IMR-90 (cell line): Measurements from ENCODE around the gene ABHD3. TPM values are rescaled to one million over a fixed set of nuclear protein-coding genes. Genes with fewer than 3 reads are reported as not detected.

Experiments
- ATAC-seq: fragments of 200-7000 bp; cut with Tn5 transposase; 2 replicates; pipeline ENCODE4 v1.9.1; 2020; ENCODE audit warnings: low read depth, mild to moderate bottlenecking, moderate library complexity
- BruUV-seq: library from RNA; stranded (reverse); fragments of 400-500 nt; replicated peaks from 2 replicates; lab custom pipeline; 2021; lab: Mats Ljungman, UMichigan
- CTCF ChIA-PET: fragments of 300-600 bp; formaldehyde crosslinking; extraction: SDS; loops from one replicate; lab custom pipeline; 2021; ENCODE audit warnings: antibody characterized with exemption; lab: Yijun Ruan, JAX
- POLR2A ChIA-PET: fragments of 300-600 bp; sonication (Branson Sonifier 250); formaldehyde crosslinking; loops from one replicate; lab custom pipeline; 2022; ENCODE audit warnings: antibody characterized with exemption; ENCODE audit not compliant: unreplicated experiment; lab: Charles Lee
- DNase-seq: peaks from one replicate; pipeline ENCODE4 v3.0.0; 2013
- H2AFZ ChIP-seq: replicated peaks from 2 replicates; pipeline ENCODE3; 2013; ENCODE audit warnings: low read length, mild to moderate bottlenecking; ENCODE audit not compliant: poor library complexity
- H2AK5ac ChIP-seq: 2 replicates; pipeline ENCODE4 v1.6.1; 2013; ENCODE audit warnings: low read depth, low read length, inconsistent platforms
- H2AK9ac ChIP-seq: replicated peaks from 2 replicates; pipeline ENCODE3; 2013; ENCODE audit warnings: mild to moderate bottlenecking, low read depth, low read length, moderate library complexity; ENCODE audit not compliant: poor library complexity
- H2BK120ac ChIP-seq: 2 replicates; pipeline ENCODE4 v1.6.1; 2013; ENCODE audit warnings: low read depth, low read length, inconsistent platforms
- H2BK15ac ChIP-seq: 3 replicates; pipeline ENCODE4 v1.6.1; 2013; ENCODE audit warnings: low read depth, low read length, inconsistent platforms
- H2BK20ac ChIP-seq: 2 replicates; pipeline ENCODE4 v1.6.1; 2013; ENCODE audit warnings: low read depth, mild to moderate bottlenecking, inconsistent platforms, low read length, moderate library complexity
- H2BK5ac ChIP-seq: 2 replicates; pipeline ENCODE4 v1.6.1; 2013; ENCODE audit warnings: mild to moderate bottlenecking, low read depth, low read length, inconsistent platforms; ENCODE audit not compliant: poor library complexity, severe bottlenecking
- H3K14ac ChIP-seq: replicated peaks from 2 replicates; pipeline ENCODE4 v1.6.1; 2013; ENCODE audit warnings: low read depth, low read length, inconsistent platforms
- H3K18ac ChIP-seq: 2 replicates; pipeline ENCODE4 v1.6.1; 2013; ENCODE audit warnings: low read depth, low read length, control low read depth
- H3K23ac ChIP-seq: 2 replicates; pipeline ENCODE4 v1.6.1; 2013; ENCODE audit warnings: low read depth, low read length, inconsistent platforms
- H3K27ac ChIP-seq: 2 replicates; pipeline ENCODE4 v1.5.1; 2013; ENCODE audit warnings: mild to moderate bottlenecking, control low read depth, low read length; ENCODE audit not compliant: insufficient read depth
- H3K27me3 ChIP-seq: 2 replicates; pipeline ENCODE4 v1.6.1; 2013; ENCODE audit warnings: low read length; ENCODE audit not compliant: control insufficient read depth, insufficient read depth
- H3K36me3 ChIP-seq: 2 replicates; pipeline ENCODE4 v1.6.1; 2013; ENCODE audit warnings: low read length, mixed read lengths; ENCODE audit not compliant: control insufficient read depth, insufficient read depth
- H3K4ac ChIP-seq: 2 replicates; pipeline ENCODE4 v1.6.1; 2013; ENCODE audit warnings: low read depth, low read length, inconsistent platforms
- H3K4me1 ChIP-seq: 2 replicates; pipeline ENCODE4 v1.6.1; 2013; ENCODE audit warnings: low read length, mixed read lengths; ENCODE audit not compliant: control insufficient read depth, insufficient read depth
- H3K4me2 ChIP-seq: 2 replicates; pipeline ENCODE4 v1.6.1; 2013; ENCODE audit warnings: low read depth, mild to moderate bottlenecking, control low read depth, low read length, moderate library complexity
- H3K4me3 ChIP-seq: 2 replicates; pipeline ENCODE4 v1.5.1; 2013; ENCODE audit warnings: low read depth, mild to moderate bottlenecking, control low read depth, low read length, moderate library complexity; ENCODE audit not compliant: insufficient read depth
- H3K56ac ChIP-seq: 2 replicates; pipeline ENCODE4 v1.6.1; 2013; ENCODE audit warnings: low read length, inconsistent platforms; ENCODE audit not compliant: insufficient read depth; ENCODE audit errors: extremely low read depth
- H3K79me1 ChIP-seq, 2 experiments: 2 replicates each; pipeline ENCODE4 v1.6.1; 2013; ENCODE audit warnings: low read length in 2 of 2, inconsistent platforms in 1 of 2, low read depth in 1 of 2
- H3K9ac ChIP-seq: 2 replicates; pipeline ENCODE4 v1.6.1; 2013; ENCODE audit warnings: low read depth, low read length, control low read depth
- H3K9me1 ChIP-seq: 2 replicates; pipeline ENCODE4 v1.6.1; 2013; ENCODE audit warnings: low read length, inconsistent platforms; ENCODE audit not compliant: insufficient read depth
- H3K9me3 ChIP-seq: 2 replicates; pipeline ENCODE4 v1.6.1; 2013; ENCODE audit warnings: low read length; ENCODE audit not compliant: control insufficient read depth, insufficient read depth
- H4K20me1 ChIP-seq: 2 replicates; pipeline ENCODE4 v1.6.1; 2013; ENCODE audit warnings: low read length, inconsistent platforms; ENCODE audit not compliant: insufficient read depth
- H4K5ac ChIP-seq: 2 replicates; pipeline ENCODE4 v1.6.1; 2013; ENCODE audit warnings: mild to moderate bottlenecking, low read depth, low read length, control low read depth
- H4K8ac ChIP-seq, 2 experiments: 2 replicates each; pipeline ENCODE4 v1.6.1; 2013; ENCODE audit warnings: low read depth in 2 of 2, low read length in 2 of 2, control low read depth in 1 of 2, inconsistent platforms in 1 of 2
- H4K91ac ChIP-seq: 2 replicates; pipeline ENCODE4 v1.6.1; 2013; ENCODE audit warnings: low read depth, low read length, inconsistent platforms; ENCODE audit not compliant: insufficient read depth
- CEBPB ChIP-seq: IDR thresholded peaks from 2 replicates; pipeline ENCODE4 v1.6.1; 2012; ENCODE audit warnings: low read depth, low read length, improper control_type of control experiment
- CHD1 ChIP-seq: IDR thresholded peaks from 2 replicates; pipeline ENCODE4 v1.6.1; 2012; ENCODE audit warnings: low read depth, low read length, improper control_type of control experiment
- MAFK ChIP-seq: IDR thresholded peaks from 2 replicates; pipeline ENCODE4 v1.6.1; 2012; ENCODE audit warnings: low read depth, low read length, improper control_type of control experiment
- MXI1 ChIP-seq: IDR thresholded peaks from 2 replicates; pipeline ENCODE4 v1.6.1; 2012; ENCODE audit warnings: low read depth, mild to moderate bottlenecking, low read length, moderate library complexity, borderline replicate concordance
- NFE2L2 ChIP-seq: fragments of 150-350 bp; IDR thresholded peaks from 2 replicates; pipeline ENCODE4 v1.6.1; 2016; ENCODE audit warnings: low read depth, mild to moderate bottlenecking, low read length
- POLR2A ChIP-seq: IDR thresholded peaks from 2 replicates; pipeline ENCODE4 v1.6.1; 2012; ENCODE audit warnings: mild to moderate bottlenecking, low read depth, low read length
- RAD21 ChIP-seq: IDR thresholded peaks from 2 replicates; pipeline ENCODE4 v1.6.1; 2012; ENCODE audit warnings: low read length, improper control_type of control experiment
- RFX5 ChIP-seq: IDR thresholded peaks from 2 replicates; pipeline ENCODE4 v1.8.0; 2012; ENCODE audit warnings: low read depth, mild to moderate bottlenecking, low read length, moderate library complexity
- WGBS, 2 experiments: methylation state at CpG; one replicate each; pipeline versions ENCODE4 v1.1.5 to v1.1.7; 2013; ENCODE audit warnings: missing lambda C conversion rate in 2 of 2; ENCODE audit not compliant: insufficient read length in 1 of 2; ENCODE audit errors: extremely low coverage in 2 of 2; 5-methylcytosine and 5-hydroxymethylcytosine counted together
- dilution Hi-C: fragments of 300-500 bp; cut with HindIII; formaldehyde crosslinking; loops from one replicate; pipeline ENCODE4 v1.14.3; 2018; ENCODE audit warnings: low sequenced_read_pairs; ENCODE audit not compliant: unreplicated experiment
- in situ Hi-C: fragments of 300-500 bp; cut with MboI; formaldehyde crosslinking; loops from 3 replicates; pipeline ENCODE4 v1.14.3; 2019; ENCODE audit warnings: low sequenced_read_pairs, inconsistent platforms, mixed read lengths
- intact Hi-C: fragments of 100-400 bp; cut with micrococcal nuclease; formaldehyde crosslinking; loops from 2 replicates; pipeline ENCODE4 v1.10.0; 2022
- polyA plus RNA-seq, 3 experiments: library from polyadenylated mRNA; depleted of rRNA; stranded (reverse); fragments of >200 nt; gene quantifications; 2 replicates each; pipeline ENCODE4 v1.2.3, GENCODE V29; 2012; ENCODE audit warnings: low replicate concordance in 1 of 3
- total RNA-seq: library from RNA; depleted of rRNA; stranded (reverse); fragments of >200 nt; gene quantifications from 2 replicates; pipeline ENCODE4 v1.2.3, GENCODE V29; 2012
- TF ChIP-seq, protein P1 (sequence below): fragments of 150-350 bp; IDR thresholded peaks from 2 replicates; pipeline ENCODE4 v1.6.1; 2016; ENCODE audit warnings: low read depth, mild to moderate bottlenecking, low read length, moderate library complexity, borderline replicate concordance
- TF ChIP-seq, protein P2 (sequence below): fragments of 150-350 bp; IDR thresholded peaks from 2 replicates; pipeline ENCODE4 v1.6.1; 2017; ENCODE audit warnings: mild to moderate bottlenecking, antibody characterized with exemption, low read length, low read depth
- TF ChIP-seq, protein P3 (sequence below): conservative IDR thresholded peaks from 2 replicates; pipeline ENCODE4 v1.5.1; 2012; ENCODE audit warnings: mild to moderate bottlenecking, low read depth, low read length, improper control_type of control experiment

The ABHD3 gene
- total and polyA plus RNA-seq, 2 of the 4 experiments (the other 2 are of a cell fraction), result 4.5 to 5.5 TPM

DNA sequence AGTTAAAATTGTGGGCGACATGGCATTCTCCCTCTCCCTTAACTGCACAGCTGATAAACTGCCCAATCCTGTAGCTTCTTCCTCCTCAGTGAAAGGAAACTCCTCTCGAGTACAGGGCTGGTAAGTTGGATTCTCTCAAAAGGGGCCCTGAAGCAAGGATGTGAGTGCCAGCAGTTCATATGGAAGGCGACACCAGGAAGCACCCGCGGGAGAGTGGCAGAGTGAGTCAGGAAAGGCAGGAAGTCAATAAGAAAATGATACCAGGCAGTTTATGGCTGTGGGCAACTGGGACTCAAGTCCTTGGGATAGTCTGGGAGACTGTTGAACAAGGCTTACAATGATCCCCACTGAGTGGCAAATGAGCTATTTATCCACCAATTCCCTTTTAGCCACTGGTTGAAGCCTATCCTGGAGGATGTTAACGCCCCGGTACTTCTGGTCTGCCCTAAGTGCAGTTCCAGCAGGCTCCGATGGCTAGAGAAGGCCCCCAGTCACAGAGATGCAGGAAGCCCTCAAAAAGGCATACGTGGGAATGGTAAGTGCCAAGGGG, 34.8 kb downstream of the ABHD3 start:
- ChIA-PET CTCF (no interaction called here), POLR2A (no interaction called here)
- dilution Hi-C loops (no loop called here), in situ Hi-C loops (no loop called here), intact Hi-C loops (loop anchor here (10.0 kb wide), 1 partner anchor 55 kb away; no protein-coding TSS in a partner anchor)
- Histone ChIP-seq H3K9ac (no peak overlapping the region), H3K56ac (no peak overlapping the region), H3K18ac (no peak overlapping the region), H2BK120ac (no peak overlapping the region), H2BK15ac (no peak overlapping the region), H3K4me3 (no peak overlapping the region), H2AFZ (peak overlapping the region; percentile 5), H4K91ac (no peak overlapping the region), H3K4ac (no peak overlapping the region), H3K14ac (no peak overlapping the region), H4K5ac (no peak overlapping the region), H2AK9ac (no peak overlapping the region), H4K8ac (no peak overlapping the region), H2AK5ac (no peak overlapping the region), H3K4me1 (no peaks in the 10 kb centered on the region), H3K9me1 (no peaks in the 10 kb centered on the region), H3K9me3 (no peaks in the 10 kb centered on the region), H2BK5ac (no peak overlapping the region), H3K23ac (no peak overlapping the region), H3K79me1 (no peaks in the 10 kb centered on the region), H4K20me1 (no peaks in the 10 kb centered on the region), H3K36me3 (no peaks in the 10 kb centered on the region), H2BK20ac (no peak overlapping the region), H3K4me2 (no peak overlapping the region), H3K27ac (no peak overlapping the region), H3K27me3 (no peaks in the 10 kb centered on the region)
- no peak for ATAC-seq
- TF ChIP-seq RFX5 (no peak), RAD21 (no peak), MXI1 (no peak), CEBPB (no peak), CHD1 (no peak), POLR2A (no peak), NFE2L2 (no peak), MAFK (no peak)
- TF ChIP-seq, protein P1, sequence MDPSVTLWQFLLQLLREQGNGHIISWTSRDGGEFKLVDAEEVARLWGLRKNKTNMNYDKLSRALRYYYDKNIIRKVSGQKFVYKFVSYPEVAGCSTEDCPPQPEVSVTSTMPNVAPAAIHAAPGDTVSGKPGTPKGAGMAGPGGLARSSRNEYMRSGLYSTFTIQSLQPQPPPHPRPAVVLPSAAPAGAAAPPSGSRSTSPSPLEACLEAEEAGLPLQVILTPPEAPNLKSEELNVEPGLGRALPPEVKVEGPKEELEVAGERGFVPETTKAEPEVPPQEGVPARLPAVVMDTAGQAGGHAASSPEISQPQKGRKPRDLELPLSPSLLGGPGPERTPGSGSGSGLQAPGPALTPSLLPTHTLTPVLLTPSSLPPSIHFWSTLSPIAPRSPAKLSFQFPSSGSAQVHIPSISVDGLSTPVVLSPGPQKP, result no peak
- TF ChIP-seq, protein P2, sequence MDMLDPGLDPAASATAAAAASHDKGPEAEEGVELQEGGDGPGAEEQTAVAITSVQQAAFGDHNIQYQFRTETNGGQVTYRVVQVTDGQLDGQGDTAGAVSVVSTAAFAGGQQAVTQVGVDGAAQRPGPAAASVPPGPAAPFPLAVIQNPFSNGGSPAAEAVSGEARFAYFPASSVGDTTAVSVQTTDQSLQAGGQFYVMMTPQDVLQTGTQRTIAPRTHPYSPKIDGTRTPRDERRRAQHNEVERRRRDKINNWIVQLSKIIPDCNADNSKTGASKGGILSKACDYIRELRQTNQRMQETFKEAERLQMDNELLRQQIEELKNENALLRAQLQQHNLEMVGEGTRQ, result no peak
- TF ChIP-seq, protein P3, sequence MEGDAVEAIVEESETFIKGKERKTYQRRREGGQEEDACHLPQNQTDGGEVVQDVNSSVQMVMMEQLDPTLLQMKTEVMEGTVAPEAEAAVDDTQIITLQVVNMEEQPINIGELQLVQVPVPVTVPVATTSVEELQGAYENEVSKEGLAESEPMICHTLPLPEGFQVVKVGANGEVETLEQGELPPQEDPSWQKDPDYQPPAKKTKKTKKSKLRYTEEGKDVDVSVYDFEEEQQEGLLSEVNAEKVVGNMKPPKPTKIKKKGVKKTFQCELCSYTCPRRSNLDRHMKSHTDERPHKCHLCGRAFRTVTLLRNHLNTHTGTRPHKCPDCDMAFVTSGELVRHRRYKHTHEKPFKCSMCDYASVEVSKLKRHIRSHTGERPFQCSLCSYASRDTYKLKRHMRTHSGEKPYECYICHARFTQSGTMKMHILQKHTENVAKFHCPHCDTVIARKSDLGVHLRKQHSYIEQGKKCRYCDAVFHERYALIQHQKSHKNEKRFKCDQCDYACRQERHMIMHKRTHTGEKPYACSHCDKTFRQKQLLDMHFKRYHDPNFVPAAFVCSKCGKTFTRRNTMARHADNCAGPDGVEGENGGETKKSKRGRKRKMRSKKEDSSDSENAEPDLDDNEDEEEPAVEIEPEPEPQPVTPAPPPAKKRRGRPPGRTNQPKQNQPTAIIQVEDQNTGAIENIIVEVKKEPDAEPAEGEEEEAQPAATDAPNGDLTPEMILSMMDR, result no peak
- 73% methylated on average over 3 of the region's 9 CpGs; no CpG with 5 or more reads in 1 of the 2 experiments for WGBS, 2 experiments
- DNase-seq, result no peak
- no TSS peak for BruUV-seq
